GM18519 (cell line): ENCODE measurements around the gene KRT36.

Experiments
- ATAC-seq: cut with Tn5 transposase; IDR thresholded peaks from one replicate; pipeline ENCODE4 v1.9.1; 2021; ENCODE audit warnings: mild to moderate bottlenecking, moderate library complexity; ENCODE audit not compliant: unreplicated experiment, low FRiP score

Gene KRT36

DNA sequence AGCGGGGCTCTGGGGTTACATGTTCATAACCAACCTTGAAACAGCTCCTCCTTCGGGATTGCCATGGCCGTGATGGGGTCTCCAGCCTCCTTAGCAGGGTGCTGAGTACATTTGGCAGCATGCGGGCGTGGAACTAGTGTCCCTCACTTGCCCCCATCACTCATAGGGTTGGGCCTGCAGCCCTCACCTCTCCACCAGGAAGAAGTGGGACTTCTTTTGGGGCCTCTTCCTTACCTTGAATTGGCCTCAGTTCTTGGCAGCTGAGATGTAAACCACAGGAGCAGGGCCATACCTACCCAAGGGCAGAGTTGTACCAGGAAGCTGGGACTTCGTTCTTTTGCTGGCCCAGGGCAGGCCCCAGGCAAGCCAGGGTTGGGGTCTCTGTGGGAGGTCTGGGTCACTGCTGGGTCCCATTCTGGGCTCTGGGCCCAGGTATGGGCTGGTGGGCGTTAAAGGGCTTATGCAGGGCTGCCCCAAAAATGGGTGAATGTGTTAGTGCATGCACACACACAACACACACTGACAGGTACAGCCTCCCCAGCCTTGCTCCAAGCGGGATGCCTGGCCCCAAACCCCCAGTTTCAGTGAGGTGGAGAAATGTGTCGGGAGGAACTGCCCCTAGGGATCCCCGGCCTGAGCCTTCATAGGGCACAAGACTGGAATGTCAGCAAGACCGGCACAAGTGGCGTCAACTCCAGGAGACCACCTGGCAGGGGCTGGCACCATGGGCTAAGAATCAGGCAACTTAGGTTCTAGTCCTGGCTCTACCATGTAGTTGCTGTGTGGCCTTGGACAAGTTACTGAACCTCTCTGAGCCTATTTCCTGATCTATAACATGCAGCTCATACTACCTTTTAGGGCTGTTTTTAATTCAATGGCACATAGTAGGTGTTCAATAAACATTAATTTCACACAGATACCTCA is 32.9 kb upstream of the KRT36 start:
- ATAC-seq, result no peak

DNA sequence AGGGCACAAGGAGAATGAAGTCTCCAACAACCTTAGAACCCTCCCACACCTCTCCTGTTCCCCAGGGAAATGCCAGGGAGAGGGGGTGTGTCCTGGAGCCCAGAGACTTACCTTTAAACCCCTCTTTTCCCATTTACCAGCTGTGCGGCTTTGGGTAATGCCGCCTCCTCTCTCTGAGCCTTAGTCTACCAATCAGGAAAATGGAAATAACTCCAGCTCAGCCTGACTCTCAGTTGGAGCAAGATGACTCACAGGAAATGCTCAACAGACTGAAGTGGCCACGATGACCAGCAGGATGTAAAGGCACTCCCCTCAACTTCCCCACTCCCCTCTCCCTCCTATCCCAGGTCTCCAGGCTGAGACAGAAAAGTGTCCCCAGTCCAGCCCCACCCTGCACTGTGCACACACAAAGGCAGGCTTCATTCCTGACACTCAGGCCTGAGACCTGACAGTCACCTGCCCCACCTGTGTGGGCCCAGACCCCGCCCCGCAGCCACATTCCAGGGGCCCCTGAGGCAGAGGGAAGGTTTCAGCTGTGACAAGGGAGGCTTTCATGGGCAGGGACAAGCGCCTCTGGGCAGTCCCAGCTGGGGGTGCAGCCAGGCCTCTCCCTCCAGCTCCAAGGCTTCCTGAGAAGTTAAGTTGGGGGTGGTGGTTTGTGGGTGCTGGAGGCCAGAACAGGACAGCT is 32.0 kb upstream of the KRT36 start:
- ATAC-seq, result no peak

DNA sequence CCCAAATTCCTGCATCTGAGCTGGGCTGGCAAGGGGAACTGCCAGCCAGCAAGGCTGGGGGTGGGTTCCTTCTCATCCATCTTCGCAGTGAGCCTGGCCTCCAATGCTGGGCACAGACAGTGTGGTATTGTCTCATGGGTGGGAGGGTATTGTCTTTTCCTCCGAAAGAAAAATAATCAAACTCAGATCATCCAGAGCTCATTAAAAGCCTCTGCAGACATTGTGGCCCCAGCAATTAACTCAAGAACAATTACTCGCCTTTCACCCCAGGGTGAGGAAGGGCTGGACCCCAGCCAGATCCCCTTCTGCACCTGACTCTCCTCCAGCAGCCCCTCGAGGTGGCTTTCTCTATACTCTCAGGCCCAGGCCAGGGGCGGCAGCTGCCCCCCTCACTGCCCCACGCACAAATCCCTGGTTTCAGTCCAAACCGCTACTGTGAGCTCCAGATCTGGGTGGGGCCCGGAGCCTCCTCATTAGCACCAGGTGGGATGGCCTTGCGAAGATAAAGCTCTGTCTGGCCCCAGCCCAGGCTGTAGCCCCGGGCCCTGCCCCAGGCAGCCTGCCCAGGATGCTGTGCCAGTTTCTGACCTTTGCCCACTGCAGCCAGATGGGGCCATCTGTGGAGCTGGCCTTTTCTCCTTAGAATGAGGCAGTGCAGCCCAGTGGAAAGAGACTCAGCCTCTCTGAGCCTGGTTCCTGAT is 31.3 kb upstream of the KRT36 start:
- ATAC-seq, result no peak

DNA sequence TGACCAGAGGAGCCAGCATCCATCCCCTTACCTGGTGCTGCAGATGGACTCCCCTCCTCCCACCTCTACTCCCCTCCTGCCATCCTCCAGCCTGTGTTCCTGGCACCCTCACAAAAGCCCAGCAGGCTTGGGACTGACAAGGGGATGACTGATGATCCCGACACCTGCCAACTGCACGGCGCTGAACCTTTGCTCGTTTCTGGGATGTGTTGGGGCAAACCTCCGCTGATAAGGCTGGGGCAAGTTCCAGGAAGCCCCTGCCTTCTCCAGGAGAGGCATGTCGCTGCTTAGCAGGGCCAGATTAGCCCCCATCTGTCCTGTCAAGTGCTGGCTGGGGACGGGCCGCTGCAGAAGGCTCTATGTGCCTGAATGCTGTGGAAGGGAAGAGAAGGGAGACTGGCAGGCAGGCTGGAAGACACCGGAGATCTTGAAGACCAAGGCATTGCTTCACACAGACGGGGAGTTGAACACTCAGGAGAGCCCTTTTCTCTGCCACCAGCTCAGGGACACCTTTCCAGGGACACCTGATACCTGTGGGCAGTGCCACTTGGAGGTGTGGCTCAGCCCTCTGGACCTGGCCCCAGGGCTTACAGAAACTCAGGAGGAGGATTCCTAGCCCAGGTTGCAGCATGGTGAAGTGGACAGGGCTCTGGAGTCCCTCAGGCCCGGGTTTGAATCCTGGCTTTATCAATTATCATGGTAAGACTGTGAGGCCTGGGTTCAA is 30.0 kb upstream of the KRT36 start:
- ATAC-seq, result no peak

DNA sequence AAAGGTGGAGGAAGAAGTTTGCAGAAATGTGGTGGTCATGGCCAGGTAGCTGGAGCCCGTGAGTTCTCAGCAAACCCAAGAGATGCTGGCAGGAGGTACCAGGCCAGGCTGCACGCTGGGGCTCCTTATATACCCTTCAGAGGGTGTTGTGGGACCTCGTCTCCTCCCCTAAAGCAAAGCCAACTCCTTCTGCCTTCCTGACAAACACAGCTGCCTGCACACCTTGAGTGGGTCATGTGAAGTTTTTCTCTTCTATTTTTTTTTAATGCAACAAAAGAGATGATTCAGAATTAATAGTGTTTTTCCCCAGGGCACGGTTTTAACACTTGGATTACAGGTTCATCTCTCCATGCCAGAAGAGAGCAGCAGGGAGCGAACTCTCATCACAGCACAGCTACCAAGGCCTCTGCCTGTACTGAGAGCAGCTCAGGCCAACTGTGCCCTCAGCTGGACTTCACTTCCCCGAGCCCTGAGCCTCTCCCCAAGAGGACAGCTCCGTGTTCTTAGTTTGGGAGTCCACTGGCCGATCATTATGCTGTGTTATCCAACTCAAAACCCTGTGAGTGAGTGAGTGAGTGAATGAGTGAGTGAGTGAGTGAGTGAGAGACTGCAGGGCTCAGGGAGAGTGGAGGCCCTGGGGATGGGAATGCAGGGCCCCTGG is 29.2 kb upstream of the KRT36 start, which contains the start of gene KRT15:
Gene KRT15 (minus strand): TSS at position 102 of the 661 bp plus-strand sequence. CDS start 63 bp downstream, at position 39.
- ATAC-seq, result no peak

DNA sequence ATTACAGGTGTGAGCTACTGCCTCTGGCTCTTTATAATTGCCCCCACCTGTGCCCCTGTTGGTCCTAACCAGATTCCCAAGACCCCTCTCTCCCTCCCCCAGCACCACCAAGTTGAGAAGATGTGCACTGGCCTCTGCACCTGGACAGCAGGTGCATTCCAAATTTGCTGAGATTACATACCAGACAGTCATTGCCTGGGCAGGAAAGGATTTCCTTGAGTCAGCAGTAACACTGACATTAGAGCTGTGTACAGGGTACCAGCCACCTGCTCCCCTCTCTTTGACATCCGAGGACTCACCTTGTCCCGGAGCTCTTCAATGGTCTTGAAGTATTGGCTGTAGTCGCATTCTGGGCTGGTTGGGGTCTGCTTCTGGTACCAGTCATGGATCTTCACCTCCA is 28.3 kb upstream of the KRT36 start:
- no peak for ATAC-seq

DNA sequence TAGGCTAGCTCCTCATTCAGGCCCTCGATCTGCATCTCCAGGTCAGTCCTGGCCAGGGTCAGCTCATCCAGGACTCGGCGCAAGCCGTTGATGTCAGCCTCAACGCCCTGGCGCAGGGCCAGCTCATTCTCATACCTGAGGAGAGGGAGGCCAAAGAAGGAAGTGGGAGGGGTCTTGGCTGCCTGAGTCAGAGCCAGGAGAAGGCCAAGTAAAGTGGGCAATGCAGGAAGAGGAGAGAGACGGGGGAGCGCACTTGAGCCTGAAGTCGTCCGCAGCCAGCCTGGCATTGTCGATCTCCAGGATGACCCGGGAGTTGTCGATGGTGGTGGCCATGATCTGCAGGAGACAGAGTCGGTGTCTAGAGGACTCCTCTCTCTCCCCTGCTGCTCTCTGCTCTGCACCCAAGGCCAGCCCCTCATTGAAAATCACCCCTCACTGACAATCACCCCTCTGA is 27.1 kb upstream of the KRT36 start:
- ATAC-seq, result no peak

DNA sequence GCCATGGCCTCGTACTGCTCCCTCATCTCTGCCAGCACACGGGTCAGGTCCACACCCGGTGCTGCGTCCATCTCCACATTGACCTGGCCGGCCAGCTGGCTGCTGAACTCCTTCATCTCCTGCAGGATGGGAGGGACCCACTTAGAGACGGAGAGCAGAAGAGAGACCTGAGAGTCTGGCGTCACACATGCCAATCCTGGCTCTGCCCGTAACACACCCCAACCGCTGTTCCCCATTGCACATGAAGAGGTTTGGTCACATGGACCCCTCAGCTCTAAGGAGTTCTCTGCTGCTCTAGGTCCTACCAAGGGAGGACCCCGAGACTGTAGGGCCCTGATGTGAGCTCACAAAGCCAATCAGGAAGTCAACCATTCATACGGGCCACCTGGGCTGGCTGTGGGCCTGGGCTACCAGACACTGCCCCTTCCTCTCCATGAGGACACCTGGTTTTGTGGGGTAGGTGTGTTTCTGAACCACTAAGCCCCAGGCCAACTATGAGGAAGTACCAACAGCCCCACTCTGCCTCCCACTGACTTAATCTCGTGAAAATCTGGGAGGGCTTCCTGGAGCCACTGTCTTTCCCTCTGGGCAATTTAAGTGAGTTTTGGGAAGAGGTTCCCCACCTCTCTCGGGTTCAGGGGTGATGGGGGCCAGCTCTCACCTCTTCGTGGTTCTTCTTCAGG is 26.6 kb upstream of the KRT36 start:
- no peak for ATAC-seq

DNA sequence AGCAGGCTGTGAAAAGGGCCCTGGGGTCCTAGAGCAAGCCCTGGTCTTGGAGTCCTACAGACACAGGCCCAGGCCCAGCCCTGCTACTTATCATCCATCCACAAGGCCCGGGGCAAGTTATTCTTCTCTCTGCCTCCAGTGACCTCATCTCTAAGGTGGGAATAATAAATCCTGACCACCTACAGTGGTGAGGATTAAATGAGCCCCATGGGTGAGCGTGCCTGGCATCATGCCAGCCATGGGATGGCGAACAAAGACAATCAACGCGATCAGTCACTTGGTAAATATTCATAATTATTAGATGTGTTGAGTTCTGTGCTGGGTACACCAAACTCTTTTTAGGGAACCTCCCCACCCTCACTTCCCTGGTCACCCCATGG is 23.4 kb upstream of the KRT36 start:
- no peak for ATAC-seq

DNA sequence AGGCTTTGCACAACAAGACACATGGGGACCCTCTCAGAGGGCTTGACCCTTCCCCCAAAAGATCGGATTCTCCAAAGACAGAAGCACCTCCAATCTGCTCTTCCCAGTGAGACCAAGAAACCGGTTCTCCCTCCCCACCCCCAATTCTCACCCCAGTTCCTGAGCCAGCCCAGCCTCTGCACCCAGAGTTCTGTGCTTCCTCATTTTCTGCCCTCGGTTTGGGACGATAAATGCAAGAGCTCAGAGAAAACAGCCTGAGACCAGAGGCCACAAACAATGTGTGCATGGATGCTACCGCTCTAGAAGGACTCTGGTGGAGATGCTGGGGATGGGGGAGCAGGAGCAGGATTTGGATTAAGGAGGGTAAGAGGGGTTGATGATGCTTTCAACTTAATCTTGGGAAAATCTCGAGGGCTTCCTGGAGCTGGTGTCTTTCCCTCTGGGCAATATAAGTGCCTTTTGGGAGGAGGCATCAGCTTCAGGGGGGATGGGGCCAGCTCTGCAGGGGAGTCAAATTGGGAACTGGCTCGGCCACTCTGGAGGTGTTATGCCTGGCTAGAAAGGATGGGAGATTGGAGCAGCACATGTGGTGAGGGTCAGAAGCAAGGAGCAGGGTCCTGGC is 22.9 kb upstream of the KRT36 start:
- no peak for ATAC-seq

DNA sequence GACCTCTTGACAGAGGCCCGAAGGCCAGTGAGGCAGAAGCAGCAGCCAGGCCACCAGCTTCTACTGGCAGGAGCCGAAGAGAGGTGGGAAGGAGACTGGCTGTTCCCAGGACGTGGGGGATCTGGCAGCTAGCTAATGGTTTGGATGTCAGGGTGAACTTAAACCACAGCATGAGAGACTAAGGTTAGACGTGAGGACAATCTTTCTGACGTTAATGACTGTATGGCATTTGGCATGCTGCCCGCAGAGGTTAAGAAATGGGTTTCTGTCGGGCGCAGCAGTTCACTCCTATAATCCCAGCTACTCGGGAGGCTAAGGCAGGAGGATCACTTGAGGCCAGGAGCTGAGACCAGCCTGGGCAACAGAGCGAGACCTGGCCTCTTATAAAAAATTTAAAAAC is 22.0 kb upstream of the KRT36 start:
- ATAC-seq, result no peak

DNA sequence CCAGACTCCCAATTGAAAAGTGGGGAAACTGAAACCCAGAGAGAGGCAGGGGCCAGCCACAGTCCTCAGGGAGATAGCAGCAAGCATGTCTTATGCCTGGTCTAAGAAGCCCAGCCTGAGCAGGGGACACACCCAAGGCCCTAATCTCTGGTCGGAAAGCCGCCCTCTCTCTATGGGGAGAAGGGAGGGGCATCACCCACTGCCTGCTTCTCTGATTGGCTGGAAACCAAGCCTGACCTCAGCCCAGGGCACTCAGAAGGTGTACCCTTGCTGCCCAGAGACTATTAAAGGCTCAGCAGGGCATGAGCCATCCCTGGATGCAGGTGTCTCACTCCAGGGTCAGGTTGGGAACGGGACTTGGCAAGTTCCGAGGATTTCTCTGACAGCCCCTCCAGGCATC is 21.4 kb upstream of the KRT36 start:
- no peak for ATAC-seq

DNA sequence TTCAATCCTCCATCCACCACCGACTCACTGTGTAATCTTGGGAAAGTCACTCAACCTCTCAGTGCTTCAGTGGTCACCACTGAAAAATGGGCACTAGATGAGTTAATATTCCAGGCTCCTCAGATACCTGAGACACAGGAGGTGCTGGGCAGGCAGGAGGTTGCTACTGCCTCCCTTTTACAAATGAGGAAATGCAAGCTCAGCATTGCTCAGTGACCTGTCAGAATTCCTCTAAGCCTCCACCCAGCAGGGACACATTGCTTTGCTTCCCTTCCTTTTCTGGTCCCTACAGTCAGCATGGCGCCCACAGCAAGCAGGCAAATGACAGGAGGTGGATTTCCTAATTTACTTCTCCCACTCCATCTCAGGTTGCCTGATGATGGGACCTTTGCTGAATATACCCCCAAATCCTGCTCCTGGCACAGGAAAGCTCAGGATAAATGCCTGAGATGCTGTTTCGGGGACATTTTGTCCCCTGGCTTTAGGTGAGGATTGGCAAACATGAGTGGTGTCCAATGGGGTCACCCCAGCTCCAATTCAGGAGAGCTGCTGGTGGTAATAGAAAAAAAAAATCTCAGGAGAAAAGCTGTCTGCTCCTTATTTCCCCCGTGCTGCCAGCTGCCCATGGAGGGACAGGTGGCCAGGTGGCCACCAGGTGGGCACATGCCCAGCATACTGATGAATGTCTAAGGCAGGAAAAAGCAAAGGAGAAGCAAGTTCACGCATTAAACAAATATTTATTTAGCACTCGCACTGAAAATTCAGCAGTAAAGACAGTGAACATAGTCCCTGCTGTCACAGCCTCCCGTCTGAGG is 20.7 kb upstream of the KRT36 start:
- ATAC-seq, result no peak

DNA sequence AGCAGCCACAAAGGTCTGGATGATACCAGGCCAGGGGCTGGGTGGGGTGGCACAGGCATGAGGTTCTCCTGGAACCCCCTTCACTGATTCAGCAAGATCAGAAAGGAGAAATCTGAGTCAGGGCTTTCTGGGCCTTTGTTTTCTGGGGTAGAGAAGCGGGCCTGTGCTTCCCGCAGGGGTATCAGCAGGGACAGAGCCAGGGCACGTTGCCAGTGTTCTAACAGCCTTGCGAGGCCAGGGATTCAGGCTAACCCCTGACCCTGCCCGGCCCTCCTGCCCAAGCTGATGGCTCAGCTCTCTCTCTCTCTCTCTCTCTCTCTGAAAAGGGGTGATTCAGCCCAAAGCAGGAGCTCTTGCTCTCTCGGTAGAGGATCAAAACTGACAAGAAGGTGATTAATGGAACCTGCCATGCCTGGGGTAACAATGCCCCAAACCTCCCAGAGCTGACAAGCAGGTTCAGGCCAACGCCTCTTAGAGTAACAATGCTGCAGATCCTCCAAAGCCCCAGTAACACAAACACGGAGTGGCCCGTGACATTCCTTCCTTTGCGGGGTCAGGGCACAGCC is 17.7 kb upstream of the KRT36 start:
- no peak for ATAC-seq

DNA sequence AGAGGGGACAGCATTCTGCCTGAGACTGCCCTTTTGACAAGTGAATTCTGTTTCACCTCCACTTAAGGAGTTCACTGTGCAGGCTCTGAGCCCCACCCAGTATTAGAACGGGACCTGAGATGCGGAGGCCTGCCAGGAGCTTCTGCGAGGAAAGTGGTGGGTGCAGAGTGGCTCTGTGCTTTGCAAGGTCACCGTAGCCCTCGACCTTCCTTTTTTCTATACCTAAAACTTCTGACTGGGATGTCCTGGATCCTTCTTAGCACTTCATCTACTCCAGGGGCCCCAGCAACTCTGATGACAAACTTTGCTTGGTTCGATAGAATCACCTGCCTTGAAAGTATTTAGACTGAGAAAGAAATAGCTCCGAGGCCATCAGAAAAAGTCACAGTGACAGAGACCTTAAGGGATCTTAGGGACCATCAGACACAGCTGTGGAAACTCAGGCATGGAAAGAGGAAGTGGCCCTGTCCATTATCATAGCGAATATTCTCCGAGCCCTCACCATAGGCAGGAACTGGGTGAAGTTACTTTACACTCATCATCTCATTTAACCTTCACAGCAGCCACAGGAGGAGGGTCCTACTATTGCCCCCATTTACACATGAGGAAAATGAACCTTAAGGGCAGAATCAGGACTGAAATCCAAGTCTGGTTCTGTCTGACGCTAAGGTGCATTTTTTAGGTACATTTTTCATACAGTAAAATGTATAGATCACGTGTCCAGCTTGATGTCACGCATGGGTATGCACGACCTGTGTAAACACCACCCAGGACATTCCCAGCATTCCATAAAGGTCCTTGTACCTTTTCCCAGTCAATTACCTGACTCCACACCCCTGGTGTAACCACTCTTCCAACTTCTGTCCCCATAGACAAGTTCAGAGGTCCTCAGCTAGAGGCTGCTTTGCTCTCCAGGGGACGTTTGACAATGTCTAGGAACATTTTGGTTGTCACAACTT is 16.4 kb upstream of the KRT36 start:
- ATAC-seq, result no peak

DNA sequence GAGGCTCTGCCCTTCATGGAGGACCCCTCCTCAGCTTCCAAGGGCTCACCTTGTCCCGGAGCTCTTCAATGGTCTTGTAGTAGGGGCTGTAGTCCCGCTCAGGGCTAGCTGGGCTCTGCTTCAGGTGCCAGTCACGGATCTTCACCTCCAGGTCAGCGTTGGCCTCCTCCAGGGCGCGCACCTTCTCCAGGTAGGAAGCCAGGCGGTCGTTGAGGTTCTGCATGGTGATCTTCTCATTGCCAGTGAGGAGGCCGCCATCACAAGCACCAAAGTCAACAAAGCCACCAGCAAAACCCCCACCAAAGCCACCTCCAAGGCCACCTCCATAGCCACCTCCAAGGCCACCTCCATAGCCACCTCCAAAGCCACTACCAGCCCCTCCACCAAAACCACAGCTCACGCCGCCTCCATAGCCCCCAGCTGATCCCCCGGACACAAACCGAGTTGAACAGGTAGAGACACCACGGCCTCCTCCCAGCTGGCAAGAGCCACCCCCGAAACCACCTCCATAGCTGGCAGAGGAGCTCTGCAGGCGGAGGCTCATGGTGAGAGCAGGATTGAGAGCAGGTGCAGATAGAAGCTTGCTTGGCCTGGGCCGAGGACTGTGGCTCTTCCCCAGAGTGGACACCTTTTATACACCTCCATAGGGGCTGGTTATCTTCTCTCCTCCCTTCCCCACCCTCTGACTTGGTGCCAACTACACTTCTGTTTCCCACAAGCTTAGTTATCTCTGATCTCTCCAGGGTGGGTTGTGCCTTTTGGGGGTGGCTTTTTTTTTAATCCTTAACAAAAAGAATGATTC is 15.5 kb upstream of the KRT36 start, which contains the start of gene KRT13:
Gene KRT13 (minus strand): TSS at position 606 of the 802 bp plus-strand sequence. CDS start 62 bp downstream, at position 544.
- no peak for ATAC-seq
